Measurements from ENCODE around the gene FAM131C. TPM values are rescaled to one million over a fixed set of nuclear protein-coding genes. Genes with fewer than 3 reads are reported as not detected.

Gene FAM131C
- polyA plus RNA-seq, 1 donor from 2014 or later, result 0.97 TPM

- H3K36me3 ChIP-seq (ENCODE audit: insufficient read depth, low read length), result no peaks in the 10 kb centered on the region
- no peak overlapping the region for H3K4me2 ChIP-seq (ENCODE audit: low read length)
- no peaks in the 10 kb centered on the region for H3K9me3 ChIP-seq (ENCODE audit: low read length)
- no peak overlapping the region for H3K27ac ChIP-seq (ENCODE audit: low read length)
- H2AFZ ChIP-seq (ENCODE audit: low read depth, low read length), result no peak overlapping the region
- no peaks in the 10 kb centered on the region for H4K20me1 ChIP-seq (ENCODE audit: insufficient read depth)
- peaks cover 10% of the 10 kb centered on the region for H3K27me3 ChIP-seq (ENCODE audit: insufficient read depth, low read depth, low read length)
- no peak for TF ChIP-seq CTCF (IDR thresholded peaks at IDR 0.05; ENCODE audit: poor library complexity, severe bottlenecking)
- no peak for TF ChIP-seq REST (IDR thresholded peaks at IDR 0.05; ENCODE audit: borderline replicate concordance)
- TF ChIP-seq TAF1 (IDR thresholded peaks at IDR 0.05; ENCODE audit: low read depth), result no peak
- TF ChIP-seq SMC3 (conservative IDR thresholded peaks at IDR 0.05; ENCODE audit: poor library complexity), result no peak
- TF ChIP-seq RAD21 (conservative IDR thresholded peaks at IDR 0.05), result no peak
- TF ChIP-seq MXI1 (conservative IDR thresholded peaks at IDR 0.05; ENCODE audit: poor library complexity, severe bottlenecking), result no peak
- TF ChIP-seq EP300 (conservative IDR thresholded peaks at IDR 0.05; ENCODE audit: poor library complexity, severe bottlenecking), result no peak
- no peak for TF ChIP-seq POLR2AphosphoS5 (IDR thresholded peaks at IDR 0.05)
- no peak for TF ChIP-seq EZH2 (IDR thresholded peaks at IDR 0.05; ENCODE audit: borderline replicate concordance, insufficient read depth, low read length, poor library complexity, severe bottlenecking)
- H3K4me3 ChIP-seq (ENCODE audit: low read length), result no peak overlapping the region
- H3F3A ChIP-seq (ENCODE audit: insufficient read depth, low read length, poor library complexity, severe bottlenecking), result no peaks in the 10 kb centered on the region
- H3K9ac ChIP-seq (ENCODE audit: low read length), result no peak overlapping the region
- no peaks in the 10 kb centered on the region for H3K9me2 ChIP-seq (ENCODE audit: insufficient read depth, low read length)
- no peaks in the 10 kb centered on the region for H3K79me2 ChIP-seq (replicated peaks; ENCODE audit: insufficient read depth, low read length)
These were observed 1.4 kb downstream of the FAM131C start for GRCh38 chr1:16072095-16072494.

GRCh38 chr1:16071614-16072013, 1.8 kb downstream of the FAM131C start:
- Histone ChIP-seq H3K79me2 (replicated peaks; ENCODE audit: insufficient read depth, low read length) (no peaks in the 10 kb centered on the region), H3K27ac (ENCODE audit: low read length) (no peak overlapping the region), H3K9me2 (ENCODE audit: insufficient read depth, low read length) (no peaks in the 10 kb centered on the region), H4K20me1 (ENCODE audit: insufficient read depth) (no peaks in the 10 kb centered on the region), H3K9me3 (ENCODE audit: low read length) (no peaks in the 10 kb centered on the region), H3F3A (ENCODE audit: insufficient read depth, low read length, poor library complexity, severe bottlenecking) (no peaks in the 10 kb centered on the region), H2AFZ (ENCODE audit: low read depth, low read length) (no peak overlapping the region), H3K4me3 (ENCODE audit: low read length) (no peak overlapping the region), H3K4me2 (ENCODE audit: low read length) (no peak overlapping the region), H3K27me3 (ENCODE audit: insufficient read depth, low read depth, low read length) (peaks cover 10% of the 10 kb centered on the region), H3K9ac (ENCODE audit: low read length) (no peak overlapping the region), H3K36me3 (ENCODE audit: insufficient read depth, low read length) (no peaks in the 10 kb centered on the region)
- TF ChIP-seq CTCF (IDR thresholded peaks at IDR 0.05; ENCODE audit: poor library complexity, severe bottlenecking) (no peak), EP300 (conservative IDR thresholded peaks at IDR 0.05; ENCODE audit: poor library complexity, severe bottlenecking) (no peak), RAD21 (conservative IDR thresholded peaks at IDR 0.05) (no peak)

Measured in neural cell (in vitro differentiated cells).